Measurements from ENCODE around the gene ITGA5.

Gene ITGA5

GRCh38 chr12:54404061-54405004, 14.7 kb downstream of the ITGA5 start:
- Histone ChIP-seq H3K27me3 (ENCODE audit: insufficient read depth, low read length, poor library complexity) (no peaks in the 10 kb centered on the region), H3K4me2 (ENCODE audit: insufficient read depth, low read length) (no peak overlapping the region), H3K9me3 (ENCODE audit: insufficient read depth, low read length, severe bottlenecking) (no peaks in the 10 kb centered on the region), H3K4me1 (ENCODE audit: insufficient read depth, low read length) (no peaks in the 10 kb centered on the region), H3K27ac (ENCODE audit: low read length) (no peak overlapping the region), H3K79me2 (ENCODE audit: insufficient read depth, low read length) (no peaks in the 10 kb centered on the region), H3K9ac (ENCODE audit: low read depth, low read length) (no peak overlapping the region), H2AFZ (ENCODE audit: low read depth, low read length) (no peak overlapping the region), H3K4me3 (ENCODE audit: low read depth in 1 of 2, low read length in 2 of 2) (no peak overlapping the region), H4K20me1 (ENCODE audit: insufficient read depth, low read length) (0 out of 2 replicates have a peak, but pooled peaks cover 2% of the 10 kb centered on the region), H3K36me3 (ENCODE audit: insufficient read depth, low read length) (peaks cover 94% of the 10 kb centered on the region)
- ATAC-seq (ENCODE audit: insufficient read depth, low read depth) = peak; percentile 76
- TF ChIP-seq EZH2 (IDR thresholded peaks at IDR 0.05; ENCODE audit: borderline replicate concordance, low read depth, low read length, severe bottlenecking) (no peak), CTCF (IDR thresholded peaks at IDR 0.05; ENCODE audit: borderline replicate concordance, extremely low read depth, low read length, poor library complexity, severe bottlenecking) (peak; percentile 97)
- DNase-seq = peak; percentile 70

GRCh38 chr12:54401119-54401518, 17.9 kb downstream of the ITGA5 start:
- TF ChIP-seq EZH2 (IDR thresholded peaks at IDR 0.05; ENCODE audit: borderline replicate concordance, low read depth, low read length, severe bottlenecking) (no peak), CTCF (IDR thresholded peaks at IDR 0.05; ENCODE audit: borderline replicate concordance, extremely low read depth, low read length, poor library complexity, severe bottlenecking) (no peak)
- Histone ChIP-seq H3K79me2 (ENCODE audit: insufficient read depth, low read length) (no peaks in the 10 kb centered on the region), H3K36me3 (ENCODE audit: insufficient read depth, low read length) (peaks cover 96% of the 10 kb centered on the region), H3K9ac (ENCODE audit: low read depth, low read length) (no peak overlapping the region), H3K9me3 (ENCODE audit: insufficient read depth, low read length, severe bottlenecking) (no peaks in the 10 kb centered on the region), H3K27me3 (ENCODE audit: insufficient read depth, low read length, poor library complexity) (no peaks in the 10 kb centered on the region), H3K27ac (ENCODE audit: low read length) (no peak overlapping the region), H2AFZ (ENCODE audit: low read depth, low read length) (no peak overlapping the region), H3K4me3 (ENCODE audit: low read depth in 1 of 2, low read length in 2 of 2) (no peak overlapping the region), H3K4me1 (ENCODE audit: insufficient read depth, low read length) (no peaks in the 10 kb centered on the region), H4K20me1 (ENCODE audit: insufficient read depth, low read length) (0 out of 2 replicates have a peak, but pooled peaks cover 2% of the 10 kb centered on the region), H3K4me2 (ENCODE audit: insufficient read depth, low read length) (no peak overlapping the region)
- DNase-seq = no peak
- ATAC-seq (ENCODE audit: insufficient read depth, low read depth) = no peak

GRCh38 chr12:54398995-54399793, 19.9 kb downstream of the ITGA5 start:
- Histone ChIP-seq H3K27ac (ENCODE audit: low read length) (no peak overlapping the region), H3K9ac (ENCODE audit: low read depth, low read length) (no peak overlapping the region), H3K27me3 (ENCODE audit: insufficient read depth, low read length, poor library complexity) (no peaks in the 10 kb centered on the region), H3K36me3 (ENCODE audit: insufficient read depth, low read length) (peaks cover 94% of the 10 kb centered on the region), H3K4me2 (ENCODE audit: insufficient read depth, low read length) (no peak overlapping the region), H3K4me3 (ENCODE audit: low read depth in 1 of 2, low read length in 2 of 2) (no peak overlapping the region), H3K79me2 (ENCODE audit: insufficient read depth, low read length) (no peaks in the 10 kb centered on the region), H3K9me3 (ENCODE audit: insufficient read depth, low read length, severe bottlenecking) (no peaks in the 10 kb centered on the region), H3K4me1 (ENCODE audit: insufficient read depth, low read length) (no peaks in the 10 kb centered on the region), H2AFZ (ENCODE audit: low read depth, low read length) (no peak overlapping the region), H4K20me1 (ENCODE audit: insufficient read depth, low read length) (0 out of 2 replicates have a peak, but pooled peaks cover 2% of the 10 kb centered on the region)
- no peak for TF ChIP-seq EZH2 (IDR thresholded peaks at IDR 0.05; ENCODE audit: borderline replicate concordance, low read depth, low read length, severe bottlenecking)
- TF ChIP-seq CTCF (IDR thresholded peaks at IDR 0.05; ENCODE audit: borderline replicate concordance, extremely low read depth, low read length, poor library complexity, severe bottlenecking) = peak; percentile 100
- ATAC-seq (ENCODE audit: insufficient read depth, low read depth) (peak; percentile 98), DNase-seq (peak; percentile 89)
